AG09309 (cell line): ENCODE data around the gene OSBPL7.

Experiments used
- DNase-seq: peaks from one replicate; pipeline ENCODE4 v3.0.0-alpha.2; 2010; ENCODE audit warnings: low read depth
- H3K4me3 ChIP-seq: 2 replicates; pipeline ENCODE4 v1.5.1; 2011; ENCODE audit warnings: mild to moderate bottlenecking, low read depth, low read length, moderate library complexity; ENCODE audit not compliant: control insufficient read depth
- CTCF ChIP-seq: IDR thresholded peaks from 2 replicates; pipeline ENCODE4 v1.5.1; 2011; ENCODE audit warnings: mild to moderate bottlenecking, low read depth, low read length, inconsistent platforms; ENCODE audit not compliant: insufficient read depth, control insufficient read depth; ENCODE audit errors: missing control alignments

The OSBPL7 gene

GRCh38 chr17:47855737-47856136 lies 34.1 kb upstream of the OSBPL7 start:
- DNase-seq: no peak
- no peak overlapping the region for H3K4me3 ChIP-seq
- TF ChIP-seq CTCF: no peak

GRCh38 chr17:47853616-47854015 lies 32.0 kb upstream of the OSBPL7 start:
- H3K4me3 ChIP-seq: no peak overlapping the region
- TF ChIP-seq CTCF: no peak
- DNase-seq: no peak

GRCh38 chr17:47852113-47852949 lies 30.7 kb upstream of the OSBPL7 start:
- TF ChIP-seq CTCF: no peak
- no peak overlapping the region for H3K4me3 ChIP-seq
- DNase-seq: no peak

- DNase-seq: no peak
- no peak for TF ChIP-seq CTCF
- no peak overlapping the region for H3K4me3 ChIP-seq
Observed at GRCh38 chr17:47851764-47852112, 30.1 kb upstream of the OSBPL7 start.

GRCh38 chr17:47850692-47851573 lies 29.3 kb upstream of the OSBPL7 start, which contains the start of gene SP6:
TSS of gene SP6 (minus strand) at chr17:47851163. CDS start at chr17:47848429, 2,734 bp downstream.
- TF ChIP-seq CTCF: peak; percentile 12
- DNase-seq: no peak
- peak within 1 kb of the TSS; percentile 50 for H3K4me3 ChIP-seq

GRCh38 chr17:47850373-47850691 lies 28.7 kb upstream of the OSBPL7 start:
- no peak for DNase-seq
- H3K4me3 ChIP-seq: peak overlapping the region; percentile 50
- no peak for TF ChIP-seq CTCF
